Measurements from ENCODE around the gene BCL11A. TPM values are rescaled to one million over a fixed set of nuclear protein-coding genes. Genes with fewer than 3 reads are reported as not detected.

BCL11A gene
- total RNA-seq, 6 experiments from 2014 or later = 1.1 to 3.0 (median 1.9) TPM

GRCh38 chr2:60450488-60450887 lies 103.0 kb downstream of the BCL11A start:
- no peak for DNase-seq
- TF ChIP-seq, protein P1, sequence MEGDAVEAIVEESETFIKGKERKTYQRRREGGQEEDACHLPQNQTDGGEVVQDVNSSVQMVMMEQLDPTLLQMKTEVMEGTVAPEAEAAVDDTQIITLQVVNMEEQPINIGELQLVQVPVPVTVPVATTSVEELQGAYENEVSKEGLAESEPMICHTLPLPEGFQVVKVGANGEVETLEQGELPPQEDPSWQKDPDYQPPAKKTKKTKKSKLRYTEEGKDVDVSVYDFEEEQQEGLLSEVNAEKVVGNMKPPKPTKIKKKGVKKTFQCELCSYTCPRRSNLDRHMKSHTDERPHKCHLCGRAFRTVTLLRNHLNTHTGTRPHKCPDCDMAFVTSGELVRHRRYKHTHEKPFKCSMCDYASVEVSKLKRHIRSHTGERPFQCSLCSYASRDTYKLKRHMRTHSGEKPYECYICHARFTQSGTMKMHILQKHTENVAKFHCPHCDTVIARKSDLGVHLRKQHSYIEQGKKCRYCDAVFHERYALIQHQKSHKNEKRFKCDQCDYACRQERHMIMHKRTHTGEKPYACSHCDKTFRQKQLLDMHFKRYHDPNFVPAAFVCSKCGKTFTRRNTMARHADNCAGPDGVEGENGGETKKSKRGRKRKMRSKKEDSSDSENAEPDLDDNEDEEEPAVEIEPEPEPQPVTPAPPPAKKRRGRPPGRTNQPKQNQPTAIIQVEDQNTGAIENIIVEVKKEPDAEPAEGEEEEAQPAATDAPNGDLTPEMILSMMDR (IDR thresholded peaks at IDR 0.05) = no peak
- Mint-ChIP-seq H3K27ac (no peak overlapping the region), H3K4me1 (ENCODE audit: low read depth) (peaks cover 8% of the 10 kb centered on the region; the same call in 1 of the 2 replicates), H3K36me3 (ENCODE audit: low read depth) (no peaks in the 10 kb centered on the region), H3K4me3 (no peak overlapping the region), H3K27me3 (ENCODE audit: insufficient read depth) (peaks cover 3% of the 10 kb centered on the region; the same call in 1 of the 2 replicates), H3K9me3 (peaks cover 4% of the 10 kb centered on the region; the same call in 1 of the 2 replicates)

DNA sequence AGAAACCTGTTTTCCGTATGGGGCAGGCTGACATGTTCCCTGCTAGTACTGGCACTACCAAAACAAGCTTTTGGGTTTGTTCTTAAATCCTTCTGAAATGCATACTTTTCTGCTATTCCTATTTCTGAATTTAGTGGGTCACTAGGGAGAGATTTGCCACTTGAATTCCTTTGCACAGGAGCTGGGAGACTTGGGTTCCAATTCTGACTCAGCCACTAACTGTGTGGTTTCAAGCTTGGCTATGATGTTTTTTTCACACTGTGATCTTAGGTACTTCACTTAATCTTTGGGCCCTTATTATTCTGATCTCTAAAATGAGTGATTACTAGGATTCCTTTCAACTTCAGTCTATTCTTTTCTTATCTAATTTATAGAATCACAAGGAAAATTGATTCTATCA lies 105.5 kb downstream of the BCL11A start:
- Mint-ChIP-seq H3K4me3 (no peak overlapping the region), H3K4me1 (ENCODE audit: low read depth) (peaks cover 11% of the 10 kb centered on the region; the same call in 1 of the 2 replicates), H3K27ac (no peak overlapping the region), H3K36me3 (ENCODE audit: low read depth) (no peaks in the 10 kb centered on the region), H3K9me3 (peaks cover 4% of the 10 kb centered on the region; the same call in 1 of the 2 replicates), H3K27me3 (ENCODE audit: insufficient read depth) (peaks cover 3% of the 10 kb centered on the region; the same call in 1 of the 2 replicates)
- TF ChIP-seq, protein P1 (IDR thresholded peaks at IDR 0.05) = no peak
- no peak for DNase-seq

- Mint-ChIP-seq H3K27ac (no peak overlapping the region), H3K4me3 (no peak overlapping the region), H3K9me3 (peaks cover 4% of the 10 kb centered on the region; the same call in 1 of the 2 replicates), H3K36me3 (ENCODE audit: low read depth) (no peaks in the 10 kb centered on the region), H3K4me1 (ENCODE audit: low read depth) (peaks cover 11% of the 10 kb centered on the region; the same call in 1 of the 2 replicates), H3K27me3 (ENCODE audit: insufficient read depth) (peaks cover 6% of the 10 kb centered on the region; the same call in 1 of the 2 replicates)
- DNase-seq = no peak
- TF ChIP-seq, protein P1 (IDR thresholded peaks at IDR 0.05) = no peak
Measured at GRCh38 chr2:60446413-60447267, 106.8 kb downstream of the BCL11A start.

DNA sequence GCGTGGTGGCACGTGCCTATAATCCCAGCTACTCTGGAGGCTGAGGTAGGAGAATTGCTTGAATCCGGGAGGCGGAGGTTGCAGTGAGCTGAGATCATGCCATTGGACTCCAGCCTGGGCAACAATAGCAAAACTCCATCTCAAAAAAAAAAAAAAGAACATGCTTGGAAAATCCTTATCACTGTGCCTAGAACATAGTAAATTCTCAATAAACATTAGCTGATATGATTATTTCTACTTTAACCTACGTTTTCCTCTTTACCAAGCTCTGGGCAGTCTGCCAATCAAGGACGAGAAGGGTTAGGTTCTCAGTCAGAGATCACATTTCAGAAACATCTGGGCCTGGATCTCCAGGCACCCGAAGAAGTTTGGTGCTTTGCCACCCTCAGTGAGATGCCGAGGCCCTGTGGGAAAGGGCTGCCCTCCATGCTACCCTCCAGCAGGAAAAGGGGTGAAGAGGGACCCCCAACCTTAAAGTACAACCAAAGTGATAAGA lies 107.7 kb downstream of the BCL11A start:
- peaks cover 4% of the 10 kb centered on the region; the same call in 1 of the 2 replicates for H3K9me3 Mint-ChIP-seq
- no peak for DNase-seq
- no peak overlapping the region for H3K4me3 Mint-ChIP-seq
- no peaks in the 10 kb centered on the region for H3K36me3 Mint-ChIP-seq (ENCODE audit: low read depth)
- peaks cover 11% of the 10 kb centered on the region; the same call in 1 of the 2 replicates for H3K4me1 Mint-ChIP-seq (ENCODE audit: low read depth)
- H3K27me3 Mint-ChIP-seq (ENCODE audit: insufficient read depth) = peaks cover 6% of the 10 kb centered on the region; the same call in 1 of the 2 replicates
- TF ChIP-seq, protein P1 (IDR thresholded peaks at IDR 0.05) = no peak
- no peak overlapping the region for H3K27ac Mint-ChIP-seq

DNA sequence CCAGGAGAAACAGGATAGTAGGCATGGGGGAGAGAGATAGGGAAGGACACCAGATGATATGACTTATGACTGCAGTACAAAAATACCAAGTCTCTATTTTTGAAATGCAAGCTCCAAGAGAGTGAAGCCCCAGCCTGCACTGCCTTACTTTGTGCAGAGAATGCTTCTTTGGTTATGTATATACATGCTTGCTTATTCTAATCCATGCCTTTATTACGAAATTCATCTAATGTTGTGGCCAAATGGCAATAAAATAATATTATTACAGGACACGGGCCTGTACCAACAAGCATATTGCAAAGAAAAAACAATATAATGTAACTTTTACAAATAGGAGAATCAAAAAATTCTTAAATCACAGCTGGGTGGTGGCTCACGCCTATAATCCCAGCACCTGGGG lies 110.8 kb downstream of the BCL11A start:
- no peak overlapping the region for H3K27ac Mint-ChIP-seq
- no peaks in the 10 kb centered on the region for H3K36me3 Mint-ChIP-seq (ENCODE audit: low read depth)
- H3K9me3 Mint-ChIP-seq = peaks cover 4% of the 10 kb centered on the region; the same call in 1 of the 2 replicates
- peaks cover 7% of the 10 kb centered on the region; the same call in 1 of the 2 replicates for H3K4me1 Mint-ChIP-seq (ENCODE audit: low read depth)
- DNase-seq = no peak
- peaks cover 7% of the 10 kb centered on the region; the same call in 1 of the 2 replicates for H3K27me3 Mint-ChIP-seq (ENCODE audit: insufficient read depth)
- TF ChIP-seq, protein P1 (IDR thresholded peaks at IDR 0.05) = no peak
- no peak overlapping the region for H3K4me3 Mint-ChIP-seq
